HepG2 (cell line): Measurements from ENCODE around the gene NDUFS1. TPM values are rescaled to one million over a fixed set of nuclear protein-coding genes. Genes with fewer than 3 reads are reported as not detected.

Experiments
- FUBP1 ChIP-seq: sonication (generic); formaldehyde crosslinking; IDR thresholded peaks from 2 replicates; pipeline ENCODE4 v1.5.1; 2020; ENCODE audit warnings: missing genetic modification reagents, mild to moderate bottlenecking, borderline replicate concordance
- HBP1 ChIP-seq: IDR thresholded peaks from 2 replicates; pipeline ENCODE4 v1.6.1; 2016; ENCODE audit warnings: low read depth, control low read depth
- HINFP ChIP-seq: sonication (generic); formaldehyde crosslinking; IDR thresholded peaks from 2 replicates; pipeline ENCODE4 v1.4.0; 2020; ENCODE audit warnings: low read depth, mild to moderate bottlenecking, missing genetic modification reagents
- HOMEZ ChIP-seq: IDR thresholded peaks from 2 replicates; pipeline ENCODE4 v1.6.1; 2016; ENCODE audit warnings: low read depth
- MAFG ChIP-seq: sonication (generic); formaldehyde crosslinking; IDR thresholded peaks from 2 replicates; pipeline ENCODE4 v1.5.1; 2020; ENCODE audit warnings: mild to moderate bottlenecking, missing genetic modification reagents
- PRPF4 ChIP-seq: fragments of 200-400 bp; formaldehyde crosslinking; IDR thresholded peaks from 2 replicates; pipeline ENCODE4 v1.6.1; 2016; ENCODE audit warnings: low read length, low read depth; ENCODE audit not compliant: poor library complexity, severe bottlenecking
- TEF ChIP-seq: sonication (generic); formaldehyde crosslinking; IDR thresholded peaks from 2 replicates; pipeline ENCODE4 v1.5.0; 2020; ENCODE audit warnings: missing genetic modification reagents
- THRA ChIP-seq: sonication (generic); formaldehyde crosslinking; IDR thresholded peaks from 2 replicates; pipeline ENCODE4 v1.4.0; 2020; ENCODE audit warnings: missing genetic modification reagents, borderline replicate concordance
- TSC22D2 ChIP-seq: sonication (generic); formaldehyde crosslinking; IDR thresholded peaks from 2 replicates; pipeline ENCODE4 v1.5.1; 2020; ENCODE audit warnings: missing genetic modification reagents, mild to moderate bottlenecking, borderline replicate concordance
- ZBTB46 ChIP-seq: sonication (generic); formaldehyde crosslinking; IDR thresholded peaks from 2 replicates; pipeline ENCODE4 v1.4.0; 2020; ENCODE audit warnings: mild to moderate bottlenecking, missing genetic modification reagents, borderline replicate concordance
- ZFP1 ChIP-seq: IDR thresholded peaks from 2 replicates; pipeline ENCODE4 v1.6.1; 2016
- ZKSCAN5 ChIP-seq: sonication (generic); formaldehyde crosslinking; IDR thresholded peaks from 2 replicates; pipeline ENCODE4 v1.5.1; 2020; ENCODE audit warnings: mild to moderate bottlenecking, missing genetic modification reagents
- ZNF280B ChIP-seq: sonication (generic); formaldehyde crosslinking; IDR thresholded peaks from 2 replicates; pipeline ENCODE4 v1.5.0; 2020; ENCODE audit warnings: missing genetic modification reagents, mild to moderate bottlenecking, borderline replicate concordance
- ZNF431 ChIP-seq: sonication (generic); formaldehyde crosslinking; IDR thresholded peaks from 2 replicates; pipeline ENCODE4 v1.9.0; 2022; ENCODE audit warnings: missing genetic modification reagents, low read depth, mild to moderate bottlenecking, borderline replicate concordance
- polyA plus RNA-seq, 8 experiments: library from polyadenylated mRNA; depleted of rRNA in 3 of 8; stranded (reverse) in 7 of 8; unstranded in 1 of 8; fragments of >200 nt; fragmentation: Illumina TruSeq in 4 of 8; extraction: Trizol in 4 of 8; gene quantifications; 2 replicates each; pipeline versions ENCODE4 v1.2.1 to v1.2.3, GENCODE V29; 2011 to 2016; ENCODE audit warnings: low read depth in 4 of 8, missing spikeins in 1 of 8, mixed read lengths in 1 of 8; ENCODE audit not compliant: insufficient read depth in 1 of 8
- total RNA-seq, 5 experiments: library from RNA; depleted of rRNA; stranded (reverse); fragments of >200 nt; fragmentation: Illumina TruSeq; extraction: Trizol; gene quantifications; 2 replicates each; pipeline ENCODE4 v1.2.3, GENCODE V29; 2016; ENCODE audit warnings: low read depth in 1 of 5

NDUFS1 gene
- total and polyA plus RNA-seq, 2 of the 13 experiments (the other 11 are each of a cell fraction or from before 2014, with no cell fraction given), result 139 to 242 TPM

- TF ChIP-seq TSC22D2 (CRISPR knock-in tag) (no peak; the same call in 1 of the 2 replicates), ZKSCAN5 (CRISPR knock-in tag) (no peak), HBP1 (no peak), FUBP1 (no peak), ZBTB46 (CRISPR knock-in tag) (0 out of 2 replicates have a peak, but pooled peaks have one; percentile 70), ZNF280B (CRISPR knock-in tag) (no peak), TEF (CRISPR knock-in tag) (peak; percentile 37; the same call in 1 of the 2 replicates), HOMEZ (peak; percentile 82), PRPF4 (no peak), MAFG (CRISPR knock-in tag) (no peak), ZFP1 (peak; percentile 83; the same call in 1 of the 2 replicates), THRA (CRISPR knock-in tag) (peak; percentile 67), ZNF431 (CRISPR knock-in tag) (no peak), HINFP (CRISPR knock-in tag) (0 out of 2 replicates have a peak, but pooled peaks have one; percentile 8)
Measured at GRCh38 chr2:206159346-206160124, at the start of gene NDUFS1, which contains the start of gene EEF1B2 (continued).
